Endometrial microvascular endothelial cells (primary cell): ENCODE data around the gene NLRC5. TPM values are rescaled to one million over a fixed set of nuclear protein-coding genes. Genes with fewer than 3 reads are reported as not detected.
"Not testable (repeated sequence)": the region's sequence is repeated elsewhere in the genome, so short reads cannot be mapped to it uniquely, and the experiment has no call there.

Source experiments
- in situ Hi-C: cut with HindIII; loops from 2 replicates; pipeline ENCODE4 v1.10.0; 2017; ENCODE audit warnings: low sequenced_read_pairs, low pct_unique_long_range_greater_than_20kb; ENCODE audit errors: inconsistent ontology term
- total RNA-seq: library from RNA; depleted of rRNA; stranded (reverse); fragments of >200 nt; gene quantifications from one replicate; pipeline ENCODE4 v1.2.3, GENCODE V29; 2015; ENCODE audit errors: inconsistent ontology term

Gene NLRC5
- total RNA-seq, 1 donor from 2014 or later: 35.0 TPM

GRCh38 chr16:56997264-56997663, 7.9 kb downstream of the NLRC5 start:
- in situ Hi-C loops: no loop called here

GRCh38 chr16:56997931-56998330, 8.6 kb downstream of the NLRC5 start:
- in situ Hi-C loops: no loop called here

GRCh38 chr16:56998352-56998751, 9.0 kb downstream of the NLRC5 start:
- in situ Hi-C loops: no loop called here

- in situ Hi-C loops: no loop called here
Measured at GRCh38 chr16:56998861-56999260, 9.5 kb downstream of the NLRC5 start.

GRCh38 chr16:56999409-57000270, 10.3 kb downstream of the NLRC5 start:
- in situ Hi-C loops: no loop called here

GRCh38 chr16:57000271-57001025, 11.1 kb downstream of the NLRC5 start:
- in situ Hi-C loops: no loop called here

GRCh38 chr16:57001026-57001679, 11.8 kb downstream of the NLRC5 start:
- in situ Hi-C loops: no loop called here

GRCh38 chr16:57003439-57004386, 14.4 kb downstream of the NLRC5 start:
- in situ Hi-C loops: no loop called here

- in situ Hi-C loops: no loop called here
Measured at GRCh38 chr16:57004387-57005250, 15.3 kb downstream of the NLRC5 start.

GRCh38 chr16:57005597-57005996, 16.2 kb downstream of the NLRC5 start:
- in situ Hi-C loops: not testable (repeated sequence)

GRCh38 chr16:57007050-57007449, 17.7 kb downstream of the NLRC5 start:
- in situ Hi-C loops: no loop called here

GRCh38 chr16:57007530-57007929, 18.2 kb downstream of the NLRC5 start:
- in situ Hi-C loops: no loop called here

- in situ Hi-C loops: no loop called here
Measured at GRCh38 chr16:57008440-57008839, 19.1 kb downstream of the NLRC5 start.

GRCh38 chr16:57009643-57010170, 20.4 kb downstream of the NLRC5 start:
- in situ Hi-C loops: no loop called here

GRCh38 chr16:57012353-57012752, 23.0 kb downstream of the NLRC5 start:
- in situ Hi-C loops: no loop called here

GRCh38 chr16:57013229-57013628, 23.9 kb downstream of the NLRC5 start:
- in situ Hi-C loops: no loop called here

GRCh38 chr16:57013902-57014301, 24.5 kb downstream of the NLRC5 start:
- in situ Hi-C loops: no loop called here
